Occipital lobe (tissue), 2 donors: ENCODE measurements around the gene CDH13. TPM values are rescaled to one million over a fixed set of nuclear protein-coding genes. Genes with fewer than 3 reads are reported as not detected.

Source experiments
- DNase-seq: peaks from one replicate; lab custom pipeline; 2025; lab: John Stamatoyannopoulos, UW
- total RNA-seq: library from RNA; depleted of rRNA; stranded (reverse); fragments of >200 nt; gene quantifications from one replicate; pipeline ENCODE4 v1.2.3, GENCODE V29; 2014

Gene CDH13
- total RNA-seq, 1 donor from 2014 or later = 27.3 TPM

- no peak for DNase-seq
These were observed 1079.1 kb downstream of the CDH13 start for GRCh38 chr16:83705856-83706255.

DNA sequence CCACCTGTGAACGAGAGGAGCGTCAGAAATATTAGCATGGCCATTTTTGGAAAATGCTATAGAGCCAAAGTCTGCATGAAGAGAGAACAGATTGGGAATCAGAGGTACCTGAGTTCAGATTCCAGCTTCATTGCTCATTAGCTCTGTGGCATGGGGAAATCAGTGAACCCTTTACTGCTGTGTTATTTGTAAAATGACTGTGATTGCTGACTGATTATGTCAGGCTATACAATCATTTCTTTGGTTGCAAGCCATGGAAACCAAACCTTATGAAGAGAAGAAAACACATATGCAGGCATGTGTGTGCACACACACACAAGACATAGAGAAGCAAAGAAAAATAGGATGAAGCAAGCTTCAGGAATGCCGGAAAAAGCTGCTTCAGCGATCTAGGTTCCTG is 1079.6 kb downstream of the CDH13 start:
- no peak for DNase-seq

GRCh38 chr16:83711069-83711468 is 1084.3 kb downstream of the CDH13 start:
- no peak for DNase-seq

GRCh38 chr16:83713597-83713996 is 1086.8 kb downstream of the CDH13 start:
- DNase-seq = no peak

GRCh38 chr16:83714286-83714685 is 1087.5 kb downstream of the CDH13 start:
- no peak for DNase-seq

GRCh38 chr16:83715217-83715920 is 1088.6 kb downstream of the CDH13 start:
- no peak for DNase-seq

DNA sequence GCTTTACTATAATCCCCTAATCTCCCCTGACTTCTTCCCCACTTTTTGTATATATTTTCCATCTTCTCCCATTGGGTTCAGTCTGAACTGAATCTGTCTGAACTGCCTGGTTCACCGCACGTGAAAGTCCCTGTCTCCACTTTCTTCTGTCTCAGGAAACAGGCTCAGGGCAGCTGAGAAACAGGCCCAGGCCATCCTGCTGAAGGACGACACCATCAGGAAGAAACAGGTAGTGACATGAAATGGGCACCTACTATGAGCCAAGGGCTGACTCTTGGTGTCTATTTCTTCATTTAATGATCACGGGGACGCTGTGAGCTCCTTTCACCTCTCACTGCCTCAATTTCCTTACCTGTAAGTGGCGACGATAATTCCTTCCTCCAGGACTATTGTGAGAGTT is 1090.5 kb downstream of the CDH13 start:
- no peak for DNase-seq

- no peak for DNase-seq
These were observed 1091.0 kb downstream of the CDH13 start for GRCh38 chr16:83717814-83718213.

DNA sequence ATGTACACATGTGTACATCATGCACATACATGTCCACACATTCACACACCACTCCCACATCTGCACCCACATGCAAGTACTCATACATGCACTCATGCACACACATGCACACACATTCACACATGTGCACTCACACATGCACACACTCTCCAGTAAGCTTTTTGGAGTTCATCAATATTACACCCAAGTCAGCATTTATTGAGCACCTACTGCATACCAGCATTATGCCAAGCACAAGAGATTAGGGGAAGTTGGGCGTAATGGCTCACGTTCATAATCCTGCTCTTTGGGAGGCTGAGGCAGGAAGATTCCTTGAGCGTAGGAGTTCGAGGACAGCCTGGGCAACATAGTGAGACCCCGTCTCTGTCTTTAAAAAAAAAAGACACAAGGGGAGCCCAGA is 1093.4 kb downstream of the CDH13 start:
- DNase-seq = no peak

DNA sequence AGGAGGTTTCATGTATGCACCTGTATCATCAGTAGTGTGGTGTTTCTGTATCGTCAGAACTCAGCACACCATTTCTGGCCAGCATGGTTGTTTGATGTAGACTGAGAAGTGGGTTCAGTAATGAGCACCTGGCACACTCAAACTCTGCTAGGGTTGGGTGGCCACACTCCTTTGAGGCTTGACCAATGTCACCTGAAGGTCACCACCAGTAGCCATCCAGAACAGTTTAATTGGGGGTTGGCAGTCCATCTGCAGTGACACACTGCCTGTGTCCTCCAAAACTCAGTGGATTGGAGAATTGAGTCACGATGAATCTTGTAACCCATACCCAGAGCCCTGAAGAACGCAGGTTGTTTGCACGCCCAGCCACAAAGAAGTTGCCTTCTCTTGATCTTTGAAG is 1094.2 kb downstream of the CDH13 start:
- DNase-seq = no peak

- no peak for DNase-seq
These were observed 1094.9 kb downstream of the CDH13 start for GRCh38 chr16:83721676-83722075.

- no peak for DNase-seq
These were observed 1095.9 kb downstream of the CDH13 start for GRCh38 chr16:83722456-83723183.

DNA sequence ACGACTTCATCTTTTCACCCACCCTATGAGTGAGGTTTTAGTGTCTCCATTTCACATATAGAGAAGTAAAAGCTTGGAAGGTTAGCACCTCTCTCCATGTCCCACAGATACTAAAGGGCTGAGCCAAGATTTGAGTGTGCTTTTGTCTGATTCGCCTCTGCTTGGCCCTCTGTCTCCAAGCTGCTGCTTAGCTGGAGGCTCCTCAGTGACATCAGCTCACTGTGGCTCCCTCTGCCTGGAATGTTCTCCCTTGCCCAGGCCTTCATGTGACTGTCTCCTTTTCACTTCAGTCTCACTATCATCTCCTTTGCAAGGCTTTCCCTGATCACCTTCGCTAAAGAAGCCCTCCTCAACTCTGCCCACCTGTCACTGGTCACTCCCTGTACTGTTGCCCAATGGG is 1096.5 kb downstream of the CDH13 start:
- DNase-seq = no peak

DNA sequence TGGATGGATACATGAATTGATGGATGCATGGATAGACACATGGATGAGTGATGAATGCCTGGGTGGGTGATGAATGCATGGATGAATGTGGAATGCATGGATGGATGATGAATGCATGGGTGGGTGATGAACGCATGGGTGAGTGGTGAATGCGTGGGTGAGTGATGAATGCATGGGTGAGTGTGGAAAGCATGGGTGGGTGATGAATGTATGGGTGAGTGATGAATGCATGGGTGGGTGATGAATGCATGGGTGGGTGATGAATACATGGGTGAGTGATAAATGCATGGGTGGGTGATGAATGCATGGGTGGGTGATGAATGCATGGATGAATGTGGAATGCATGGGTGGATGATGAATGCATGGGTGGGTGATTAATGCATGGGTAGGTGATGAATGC is 1097.1 kb downstream of the CDH13 start:
- no peak for DNase-seq

DNA sequence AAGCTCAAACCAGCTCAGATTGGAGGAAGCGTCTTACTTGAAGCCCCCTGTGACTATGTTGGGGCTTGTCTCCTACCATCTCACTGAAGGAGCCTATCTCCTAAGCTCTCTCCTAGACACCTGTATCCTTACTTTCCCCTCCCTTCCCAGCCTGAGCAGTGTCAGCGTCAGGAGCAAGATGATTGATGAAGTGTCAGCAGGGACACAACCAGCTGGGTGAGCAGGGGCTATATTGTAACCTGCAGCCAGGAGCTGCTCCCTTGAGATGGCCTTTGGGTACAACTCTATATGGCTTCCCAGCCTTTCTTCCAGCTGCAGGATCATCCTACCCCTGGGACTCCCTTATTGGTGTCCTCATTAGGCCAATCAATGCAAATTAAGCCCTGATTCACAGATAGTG is 1097.8 kb downstream of the CDH13 start:
- no peak for DNase-seq

DNA sequence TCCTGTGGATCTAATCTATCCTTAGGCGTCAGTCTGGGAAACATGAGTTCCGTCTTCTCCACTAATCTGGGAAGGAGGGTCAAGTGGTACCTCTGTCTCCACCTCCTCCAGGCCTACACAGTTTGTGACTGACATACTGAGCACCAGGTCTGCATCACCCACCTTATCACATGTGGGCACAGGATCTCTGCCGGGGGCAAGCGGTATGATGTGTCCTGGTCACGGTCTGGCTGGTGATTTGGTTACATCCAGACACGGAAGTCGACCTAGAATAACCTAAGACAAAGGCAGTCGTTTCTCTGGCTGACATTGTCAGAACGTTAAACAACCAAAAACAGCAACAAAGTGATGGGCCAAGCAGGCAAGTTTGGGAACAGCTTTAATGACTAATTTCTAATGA is 1098.5 kb downstream of the CDH13 start:
- no peak for DNase-seq

- no peak for DNase-seq
These were observed 1100.2 kb downstream of the CDH13 start for GRCh38 chr16:83727018-83727417.

DNA sequence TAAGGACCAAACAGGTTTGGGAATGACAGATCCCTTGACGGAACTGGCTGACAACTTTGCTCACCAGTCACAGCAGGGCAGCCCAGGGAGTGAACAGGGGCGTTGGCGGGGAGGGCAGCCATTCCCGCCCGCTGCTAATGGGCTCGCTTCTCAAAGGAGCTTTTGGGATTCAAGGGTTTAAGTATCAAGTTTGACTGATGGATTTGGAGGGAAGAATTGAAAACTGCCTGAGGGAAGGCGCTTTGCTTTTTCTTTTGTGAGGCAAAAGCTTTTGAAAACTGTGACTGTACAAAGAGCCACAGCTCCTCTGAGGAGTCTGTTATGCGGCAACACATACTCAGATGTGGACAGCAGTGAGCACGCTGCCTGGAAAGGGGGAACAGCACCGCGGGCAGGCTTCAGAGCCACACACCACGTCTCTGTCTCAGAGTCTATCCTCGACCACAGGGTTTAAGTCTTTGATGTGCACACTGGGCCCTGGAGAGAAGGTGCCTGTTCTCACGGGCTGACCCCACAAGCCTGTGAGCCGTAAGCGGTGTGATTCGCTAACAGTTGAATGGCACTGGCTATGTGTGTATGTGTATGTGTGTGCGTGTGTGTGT is 1101.1 kb downstream of the CDH13 start:
- no peak for DNase-seq

DNA sequence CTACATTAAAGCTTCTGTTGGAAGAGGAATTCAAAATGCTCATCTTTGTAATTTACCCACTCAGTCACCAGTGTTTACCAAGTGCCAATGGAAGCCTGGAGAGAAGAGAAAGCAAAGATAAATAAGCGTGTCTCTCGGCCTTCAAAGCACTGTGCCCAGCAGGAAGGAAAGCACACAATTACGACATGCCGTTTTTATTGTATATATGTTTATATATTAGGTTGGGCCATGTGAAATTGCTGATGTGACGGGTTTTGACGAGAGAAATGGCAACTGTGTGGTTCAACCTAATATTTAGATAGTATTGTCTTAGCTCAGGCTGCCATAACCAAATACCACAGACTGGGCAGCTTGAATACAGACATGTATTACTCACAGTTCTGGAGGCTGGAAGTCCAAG is 1101.7 kb downstream of the CDH13 start:
- DNase-seq = no peak

GRCh38 chr16:83730812-83731211 is 1104.0 kb downstream of the CDH13 start:
- no peak for DNase-seq

- DNase-seq = no peak
These were observed 1105.8 kb downstream of the CDH13 start for GRCh38 chr16:83732536-83732935.

- DNase-seq = no peak
These were observed 1106.5 kb downstream of the CDH13 start for GRCh38 chr16:83733301-83733700.

- no peak for DNase-seq
These were observed 1107.4 kb downstream of the CDH13 start for GRCh38 chr16:83734136-83734535.
